Measurements from ENCODE around the gene CCDC183.
"Not testable (repeated sequence)": the region's sequence is repeated elsewhere in the genome, so short reads cannot be mapped to it uniquely, and the experiment has no call there.

Gene CCDC183

GRCh38 chr9:136754059-136754572, 42.0 kb upstream of the CCDC183 start:
- H3K27me3 ChIP-seq (replicated peaks; ENCODE audit: control insufficient read depth, insufficient read depth, low read length, poor library complexity, severe bottlenecking) = no peaks in the 10 kb centered on the region
- H3K4me1 ChIP-seq (ENCODE audit: control insufficient read depth, insufficient read depth, low read length, poor library complexity, severe bottlenecking) = no peaks in the 10 kb centered on the region
- H3K9me3 ChIP-seq (ENCODE audit: control insufficient read depth, low read length) = no peaks in the 10 kb centered on the region
- no peak for DNase-seq
- H3K27ac ChIP-seq (ENCODE audit: insufficient read depth, low read length, poor library complexity, severe bottlenecking) = no peak overlapping the region
- H3K36me3 ChIP-seq (ENCODE audit: control insufficient read depth, insufficient read depth, low read length) = no peaks in the 10 kb centered on the region
- H3K4me3 ChIP-seq (ENCODE audit: insufficient read depth, low read depth, low read length, poor library complexity, severe bottlenecking) = no peak overlapping the region

- Histone ChIP-seq H3K4me1 (ENCODE audit: control insufficient read depth, insufficient read depth, low read length, poor library complexity, severe bottlenecking) (no peaks in the 10 kb centered on the region), H3K27me3 (replicated peaks; ENCODE audit: control insufficient read depth, insufficient read depth, low read length, poor library complexity, severe bottlenecking) (no peaks in the 10 kb centered on the region), H3K36me3 (ENCODE audit: control insufficient read depth, insufficient read depth, low read length) (no peaks in the 10 kb centered on the region), H3K4me3 (ENCODE audit: insufficient read depth, low read depth, low read length, poor library complexity, severe bottlenecking) (no peak overlapping the region), H3K27ac (ENCODE audit: insufficient read depth, low read length, poor library complexity, severe bottlenecking) (no peak overlapping the region), H3K9me3 (ENCODE audit: control insufficient read depth, low read length) (no peaks in the 10 kb centered on the region)
- no peak for DNase-seq
These were observed 41.4 kb upstream of the CCDC183 start for GRCh38 chr9:136754626-136755301.

GRCh38 chr9:136755302-136756133, 40.6 kb upstream of the CCDC183 start:
- not testable (repeated sequence) for H3K9me3 ChIP-seq (ENCODE audit: control insufficient read depth, low read length); H3K36me3 ChIP-seq (ENCODE audit: control insufficient read depth, insufficient read depth, low read length); H3K27me3 ChIP-seq (replicated peaks; ENCODE audit: control insufficient read depth, insufficient read depth, low read length, poor library complexity, severe bottlenecking); DNase-seq; H3K27ac ChIP-seq (ENCODE audit: insufficient read depth, low read length, poor library complexity, severe bottlenecking); H3K4me1 ChIP-seq (ENCODE audit: control insufficient read depth, insufficient read depth, low read length, poor library complexity, severe bottlenecking); H3K4me3 ChIP-seq (ENCODE audit: insufficient read depth, low read depth, low read length, poor library complexity, severe bottlenecking)

GRCh38 chr9:136756134-136756438, 40.1 kb upstream of the CCDC183 start:
- no peaks in the 10 kb centered on the region for H3K4me1 ChIP-seq (ENCODE audit: control insufficient read depth, insufficient read depth, low read length, poor library complexity, severe bottlenecking)
- H3K27me3 ChIP-seq (replicated peaks; ENCODE audit: control insufficient read depth, insufficient read depth, low read length, poor library complexity, severe bottlenecking) = no peaks in the 10 kb centered on the region
- H3K9me3 ChIP-seq (ENCODE audit: control insufficient read depth, low read length) = no peaks in the 10 kb centered on the region
- H3K27ac ChIP-seq (ENCODE audit: insufficient read depth, low read length, poor library complexity, severe bottlenecking) = no peak overlapping the region
- H3K4me3 ChIP-seq (ENCODE audit: insufficient read depth, low read depth, low read length, poor library complexity, severe bottlenecking) = no peak overlapping the region
- no peaks in the 10 kb centered on the region for H3K36me3 ChIP-seq (ENCODE audit: control insufficient read depth, insufficient read depth, low read length)
- DNase-seq = no peak

- H3K36me3 ChIP-seq (ENCODE audit: control insufficient read depth, insufficient read depth, low read length) = no peaks in the 10 kb centered on the region
- H3K27ac ChIP-seq (ENCODE audit: insufficient read depth, low read length, poor library complexity, severe bottlenecking) = no peak overlapping the region
- DNase-seq = no peak
- no peaks in the 10 kb centered on the region for H3K4me1 ChIP-seq (ENCODE audit: control insufficient read depth, insufficient read depth, low read length, poor library complexity, severe bottlenecking)
- no peaks in the 10 kb centered on the region for H3K27me3 ChIP-seq (replicated peaks; ENCODE audit: control insufficient read depth, insufficient read depth, low read length, poor library complexity, severe bottlenecking)
- H3K4me3 ChIP-seq (ENCODE audit: insufficient read depth, low read depth, low read length, poor library complexity, severe bottlenecking) = no peak overlapping the region
- H3K9me3 ChIP-seq (ENCODE audit: control insufficient read depth, low read length) = no peaks in the 10 kb centered on the region
These were observed 39.3 kb upstream of the CCDC183 start for GRCh38 chr9:136756836-136757235.

GRCh38 chr9:136757328-136757727, 38.8 kb upstream of the CCDC183 start:
- Histone ChIP-seq H3K27ac (ENCODE audit: insufficient read depth, low read length, poor library complexity, severe bottlenecking) (no peak overlapping the region), H3K9me3 (ENCODE audit: control insufficient read depth, low read length) (no peaks in the 10 kb centered on the region), H3K36me3 (ENCODE audit: control insufficient read depth, insufficient read depth, low read length) (no peaks in the 10 kb centered on the region), H3K4me3 (ENCODE audit: insufficient read depth, low read depth, low read length, poor library complexity, severe bottlenecking) (no peak overlapping the region), H3K4me1 (ENCODE audit: control insufficient read depth, insufficient read depth, low read length, poor library complexity, severe bottlenecking) (no peaks in the 10 kb centered on the region), H3K27me3 (replicated peaks; ENCODE audit: control insufficient read depth, insufficient read depth, low read length, poor library complexity, severe bottlenecking) (no peaks in the 10 kb centered on the region)
- no peak for DNase-seq

GRCh38 chr9:136757751-136758140, 38.4 kb upstream of the CCDC183 start:
- Histone ChIP-seq H3K4me1 (ENCODE audit: control insufficient read depth, insufficient read depth, low read length, poor library complexity, severe bottlenecking) (no peaks in the 10 kb centered on the region), H3K9me3 (ENCODE audit: control insufficient read depth, low read length) (no peaks in the 10 kb centered on the region), H3K27me3 (replicated peaks; ENCODE audit: control insufficient read depth, insufficient read depth, low read length, poor library complexity, severe bottlenecking) (no peaks in the 10 kb centered on the region), H3K4me3 (ENCODE audit: insufficient read depth, low read depth, low read length, poor library complexity, severe bottlenecking) (no peak overlapping the region), H3K27ac (ENCODE audit: insufficient read depth, low read length, poor library complexity, severe bottlenecking) (no peak overlapping the region), H3K36me3 (ENCODE audit: control insufficient read depth, insufficient read depth, low read length) (no peaks in the 10 kb centered on the region)
- DNase-seq = no peak

- DNase-seq = no peak
- Histone ChIP-seq H3K4me3 (ENCODE audit: insufficient read depth, low read depth, low read length, poor library complexity, severe bottlenecking) (no peak overlapping the region), H3K9me3 (ENCODE audit: control insufficient read depth, low read length) (no peaks in the 10 kb centered on the region), H3K27ac (ENCODE audit: insufficient read depth, low read length, poor library complexity, severe bottlenecking) (no peak overlapping the region), H3K36me3 (ENCODE audit: control insufficient read depth, insufficient read depth, low read length) (no peaks in the 10 kb centered on the region), H3K4me1 (ENCODE audit: control insufficient read depth, insufficient read depth, low read length, poor library complexity, severe bottlenecking) (no peaks in the 10 kb centered on the region), H3K27me3 (replicated peaks; ENCODE audit: control insufficient read depth, insufficient read depth, low read length, poor library complexity, severe bottlenecking) (no peaks in the 10 kb centered on the region)
These were observed 37.1 kb upstream of the CCDC183 start for GRCh38 chr9:136759001-136759400.

GRCh38 chr9:136759436-136760325, 36.5 kb upstream of the CCDC183 start:
- no peak for DNase-seq
- H3K27me3 ChIP-seq (replicated peaks; ENCODE audit: control insufficient read depth, insufficient read depth, low read length, poor library complexity, severe bottlenecking) = no peaks in the 10 kb centered on the region

More at GRCh38 chr9:136759436-136760325, 36.5 kb upstream of the CCDC183 start:
- no peak overlapping the region for H3K27ac ChIP-seq (ENCODE audit: insufficient read depth, low read length, poor library complexity, severe bottlenecking)
- no peaks in the 10 kb centered on the region for H3K4me1 ChIP-seq (ENCODE audit: control insufficient read depth, insufficient read depth, low read length, poor library complexity, severe bottlenecking)
- H3K4me3 ChIP-seq (ENCODE audit: insufficient read depth, low read depth, low read length, poor library complexity, severe bottlenecking) = no peak overlapping the region
- no peaks in the 10 kb centered on the region for H3K36me3 ChIP-seq (ENCODE audit: control insufficient read depth, insufficient read depth, low read length)
- H3K9me3 ChIP-seq (ENCODE audit: control insufficient read depth, low read length) = no peaks in the 10 kb centered on the region
